ENCODE results near the gene TMEM25. TPM values are rescaled to one million over a fixed set of nuclear protein-coding genes. Genes with fewer than 3 reads are reported as not detected.

Gene TMEM25
- total RNA-seq, 1 donor from 2014 or later, result 59.5 TPM

- no peak for DNase-seq (ENCODE audit: low spot score, unreplicated experiment)
- Mint-ChIP-seq H3K4me1 (ENCODE audit: low read depth) (peaks cover 20% of the 10 kb centered on the region), H3K36me3 (ENCODE audit: insufficient read depth) (peaks cover 9% of the 10 kb centered on the region), H3K27ac (peak overlapping the region; percentile 23), H3K4me3 (ENCODE audit: low read depth) (no peak overlapping the region), H3K27me3 (no peaks in the 10 kb centered on the region), H3K9me3 (ENCODE audit: low read depth) (no peaks in the 10 kb centered on the region)
- no peak for TF ChIP-seq CTCF (IDR thresholded peaks at IDR 0.05; ENCODE audit: unreplicated experiment)
Observed at GRCh38 chr11:118526688-118527087, 4.3 kb upstream of the TMEM25 start.

- H3K27ac Mint-ChIP-seq, result peak within 1 kb of the TSS; percentile 23
- DNase-seq (ENCODE audit: low spot score, unreplicated experiment), result no peak
- no peak within 1 kb of the TSS for H3K4me3 Mint-ChIP-seq (ENCODE audit: low read depth)
- peaks cover 23% of the 10 kb centered on the region for H3K4me1 Mint-ChIP-seq (ENCODE audit: low read depth)
- no peak for TF ChIP-seq CTCF (IDR thresholded peaks at IDR 0.05; ENCODE audit: unreplicated experiment)
- no peaks in the 10 kb centered on the region for H3K27me3 Mint-ChIP-seq
- no peaks in the 10 kb centered on the region for H3K9me3 Mint-ChIP-seq (ENCODE audit: low read depth)
- H3K36me3 Mint-ChIP-seq (ENCODE audit: insufficient read depth), result peaks cover 9% of the 10 kb centered on the region
Observed at GRCh38 chr11:118527109-118527508, 3.9 kb upstream of the TMEM25 start, which contains the start of gene TTC36. Gene TTC36, plus strand, starts transcription at chr11:118527474. Its CDS starts 21 bp downstream, at chr11:118527495.

- H3K9me3 Mint-ChIP-seq (ENCODE audit: low read depth), result no peaks in the 10 kb centered on the region
- peaks cover 23% of the 10 kb centered on the region for H3K4me1 Mint-ChIP-seq (ENCODE audit: low read depth)
- no peaks in the 10 kb centered on the region for H3K27me3 Mint-ChIP-seq
- peaks cover 5% of the 10 kb centered on the region for H3K36me3 Mint-ChIP-seq (ENCODE audit: insufficient read depth)
- H3K27ac Mint-ChIP-seq, result no peak overlapping the region
- DNase-seq (ENCODE audit: low spot score, unreplicated experiment), result no peak
- TF ChIP-seq CTCF (IDR thresholded peaks at IDR 0.05; ENCODE audit: unreplicated experiment), result no peak
- no peak overlapping the region for H3K4me3 Mint-ChIP-seq (ENCODE audit: low read depth)
Observed at GRCh38 chr11:118528511-118528910, 2.5 kb upstream of the TMEM25 start.

- Mint-ChIP-seq H3K27me3 (no peaks in the 10 kb centered on the region), H3K4me3 (ENCODE audit: low read depth) (peak overlapping the region; percentile 97), H3K27ac (peak overlapping the region; percentile 91), H3K9me3 (ENCODE audit: low read depth) (no peaks in the 10 kb centered on the region), H3K4me1 (ENCODE audit: low read depth) (peaks cover 23% of the 10 kb centered on the region), H3K36me3 (ENCODE audit: insufficient read depth) (peaks cover 3% of the 10 kb centered on the region)
- no peak for DNase-seq (ENCODE audit: low spot score, unreplicated experiment)
- TF ChIP-seq CTCF (IDR thresholded peaks at IDR 0.05; ENCODE audit: unreplicated experiment), result no peak
Observed at GRCh38 chr11:118529584-118530175, 1.3 kb upstream of the TMEM25 start.

- no peak for DNase-seq (ENCODE audit: low spot score, unreplicated experiment)
- Mint-ChIP-seq H3K27ac (peak overlapping the region; percentile 91), H3K36me3 (ENCODE audit: insufficient read depth) (no peaks in the 10 kb centered on the region), H3K27me3 (no peaks in the 10 kb centered on the region), H3K4me1 (ENCODE audit: low read depth) (peaks cover 23% of the 10 kb centered on the region), H3K4me3 (ENCODE audit: low read depth) (peak overlapping the region; percentile 97), H3K9me3 (ENCODE audit: low read depth) (no peaks in the 10 kb centered on the region)
- no peak for TF ChIP-seq CTCF (IDR thresholded peaks at IDR 0.05; ENCODE audit: unreplicated experiment)
Observed at GRCh38 chr11:118530180-118530682, 761 bp upstream of the TMEM25 start.

Measured in progenitor cell of endocrine pancreas (in vitro differentiated cells).